HepG2 (cell line): ENCODE results near the gene CFAP90. TPM values are rescaled to one million over a fixed set of nuclear protein-coding genes. Genes with fewer than 3 reads are reported as not detected.

Experiments used
- ATAC-seq: fragments of 200-7000 bp; cut with Tn5 transposase; 3 replicates; pipeline ENCODE4 v1.9.1; 2020; ENCODE audit warnings: mild to moderate bottlenecking, moderate library complexity
- BruUV-seq: library from RNA; stranded (reverse); fragments of 400-500 nt; replicated peaks from 2 replicates; lab custom pipeline; 2021; lab: Mats Ljungman, UMichigan
- CTCF ChIA-PET: fragments of 300-600 bp; formaldehyde crosslinking; extraction: SDS; loops from one replicate; lab custom pipeline; 2021; ENCODE audit warnings: low total read pairs, inconsistent platforms, low intra/inter-chr PET ratio; lab: Yijun Ruan, JAX
- POLR2A ChIA-PET: fragments of 350-600 bp; sonication (Branson Sonifier 250); formaldehyde crosslinking; loops from one replicate; lab custom pipeline; 2020; ENCODE audit warnings: antibody characterized with exemption, inconsistent platforms; lab: Yijun Ruan, JAX
- DNase-seq: peaks from one replicate; pipeline ENCODE4 v3.0.0-alpha.2; 2015; ENCODE audit warnings: low spot score
- FAIRE-seq: peaks from 3 replicates; lab custom pipeline; 2011; peaks lifted over from hg19 to GRCh38; lab: Jason Lieb, UNC
- H2AFZ ChIP-seq: one replicate; pipeline ENCODE4 v1.6.1; 2011; ENCODE audit warnings: low read length, inconsistent platforms
- H3K27ac ChIP-seq: fragments of 300-600 bp; 3 replicates; pipeline ENCODE4 v1.8.0; 2011; ENCODE audit warnings: mixed run types, mild to moderate bottlenecking, mixed read lengths, low read length, inconsistent platforms; ENCODE audit not compliant: insufficient read depth; ENCODE audit errors: extremely low read length
- H3K27me3 ChIP-seq, 2 experiments: fragments of 200-600 bp in 1 of 2; 2 replicates in 1 of 2; 3 replicates in 1 of 2; pipeline versions ENCODE4 v1.6.0 to v1.8.0; 2011; ENCODE audit warnings: low read length in 2 of 2, mild to moderate bottlenecking in 2 of 2, moderate library complexity in 2 of 2, inconsistent platforms in 1 of 2; ENCODE audit not compliant: insufficient read depth in 2 of 2, control insufficient read depth in 1 of 2
- H3K36me3 ChIP-seq, 2 experiments: fragments of 200-600 bp in 1 of 2; replicated peaks in 1 of 2; 2 replicates in 1 of 2; 3 replicates in 1 of 2; pipeline versions ENCODE4 v1.5.1 to v1.8.0; 2011; ENCODE audit warnings: low read length in 2 of 2, inconsistent platforms in 1 of 2; ENCODE audit not compliant: insufficient read depth in 2 of 2, control insufficient read depth in 1 of 2
- H3K4me1 ChIP-seq: 2 replicates; pipeline ENCODE4 v1.5.1; 2012; ENCODE audit warnings: low read length, inconsistent platforms; ENCODE audit not compliant: insufficient read depth
- H3K4me2 ChIP-seq: 2 replicates; pipeline ENCODE4 v1.6.0; 2011; ENCODE audit warnings: low read depth, low read length, inconsistent platforms
- H3K4me3 ChIP-seq, 3 experiments: fragments of 200-600 bp in 1 of 3; sonication (generic), shearing (Covaris generic) in 1 of 3; replicated peaks in 1 of 3; 2 replicates each; pipeline ENCODE4 v1.5.1; 2011 to 2016; ENCODE audit warnings: low read length in 3 of 3, inconsistent platforms in 2 of 3, low read depth in 2 of 3, mild to moderate bottlenecking in 2 of 3, control low read depth in 1 of 3, mixed read lengths in 1 of 3; ENCODE audit not compliant: insufficient read depth in 1 of 3
- H3K79me2 ChIP-seq: one replicate; pipeline ENCODE4 v1.6.1; 2011; ENCODE audit warnings: low read length, inconsistent platforms; ENCODE audit not compliant: insufficient read depth
- H3K9ac ChIP-seq: 2 replicates; pipeline ENCODE4 v1.6.0; 2011; ENCODE audit warnings: mild to moderate bottlenecking, low read depth, low read length, inconsistent platforms; ENCODE audit not compliant: insufficient read depth
- H3K9me3 ChIP-seq: 2 replicates; pipeline ENCODE4 v1.5.1; 2012; ENCODE audit warnings: mild to moderate bottlenecking, low read length
- H4K20me1 ChIP-seq: 2 replicates; pipeline ENCODE4 v1.6.0; 2011; ENCODE audit warnings: inconsistent platforms, mild to moderate bottlenecking, low read length, moderate library complexity; ENCODE audit not compliant: insufficient read depth
- ATF7-NPFF ChIP-seq: sonication (generic); formaldehyde crosslinking; IDR thresholded peaks from 2 replicates; pipeline ENCODE4 v1.8.1; 2023; ENCODE audit warnings: mild to moderate bottlenecking, low read depth, missing genetic modification reagents, moderate library complexity
- HES4 ChIP-seq: sonication (generic); formaldehyde crosslinking; IDR thresholded peaks from 2 replicates; pipeline ENCODE4 v1.9.0; 2021; ENCODE audit warnings: mild to moderate bottlenecking, missing genetic modification reagents, borderline replicate concordance
- ISL2 ChIP-seq: sonication (generic); formaldehyde crosslinking; IDR thresholded peaks from 2 replicates; pipeline ENCODE4 v1.5.0; 2020; ENCODE audit warnings: missing genetic modification reagents
- JARID2 ChIP-seq: sonication (generic); formaldehyde crosslinking; IDR thresholded peaks from 2 replicates; pipeline ENCODE4 v1.8.1; 2023; ENCODE audit warnings: missing genetic modification reagents, inconsistent platforms; ENCODE audit not compliant: insufficient replicate concordance
- RBM39 ChIP-seq: fragments of 200-400 bp; formaldehyde crosslinking; IDR thresholded peaks from one replicate; pipeline ENCODE4 v1.6.1; 2018; ENCODE audit warnings: antibody characterized with exemption, mild to moderate bottlenecking, low read depth, low read length; ENCODE audit not compliant: poor library complexity, severe bottlenecking
- RFX3 ChIP-seq: IDR thresholded peaks from 2 replicates; pipeline ENCODE4 v1.6.1; 2016; ENCODE audit warnings: missing biosample characterization, missing genetic modification reagents
- SMARCC2 ChIP-seq: fragments of 450-650 bp; IDR thresholded peaks from 2 replicates; pipeline ENCODE4 v1.6.1; 2017; ENCODE audit warnings: antibody characterized with exemption, mild to moderate bottlenecking
- SOX5 ChIP-seq: IDR thresholded peaks from 2 replicates; pipeline ENCODE4 v1.6.1; 2016; ENCODE audit warnings: borderline replicate concordance
- SRY ChIP-seq: sonication (generic); formaldehyde crosslinking; IDR thresholded peaks from 2 replicates; pipeline ENCODE4 v1.8.0; 2022; ENCODE audit warnings: mild to moderate bottlenecking, missing genetic modification reagents
- TEAD2 ChIP-seq: sonication (generic); formaldehyde crosslinking; IDR thresholded peaks from 2 replicates; pipeline ENCODE4 v1.9.0; 2021; ENCODE audit warnings: missing genetic modification reagents
- ZNF138 ChIP-seq: sonication (generic); formaldehyde crosslinking; IDR thresholded peaks from 2 replicates; pipeline ENCODE4 v1.5.0; 2020; ENCODE audit warnings: mild to moderate bottlenecking, low read depth, missing genetic modification reagents
- ZNF20 ChIP-seq: sonication (generic); formaldehyde crosslinking; IDR thresholded peaks from 2 replicates; pipeline ENCODE4 v1.4.0; 2020; ENCODE audit warnings: mild to moderate bottlenecking, moderate library complexity, missing genetic modification reagents
- ZNF44 ChIP-seq: sonication (generic); formaldehyde crosslinking; IDR thresholded peaks from 2 replicates; pipeline ENCODE4 v1.5.1; 2020; ENCODE audit warnings: mild to moderate bottlenecking, missing genetic modification reagents
- ZNF510 ChIP-seq: sonication (generic); formaldehyde crosslinking; IDR thresholded peaks from 2 replicates; pipeline ENCODE4 v1.4.0; 2020; ENCODE audit warnings: low read depth, mild to moderate bottlenecking, missing genetic modification reagents
- ZNF713 ChIP-seq: sonication (generic); formaldehyde crosslinking; IDR thresholded peaks from 2 replicates; pipeline ENCODE4 v1.4.0; 2020; ENCODE audit warnings: mild to moderate bottlenecking, missing genetic modification reagents
- ZNF878 ChIP-seq: sonication (generic); formaldehyde crosslinking; IDR thresholded peaks from 2 replicates; pipeline ENCODE4 v1.8.1; 2023; ENCODE audit warnings: mild to moderate bottlenecking, missing genetic modification reagents, moderate library complexity
- WGBS: methylation state at CpG from one replicate; pipeline ENCODE4 v1.1.6; 2017; ENCODE audit warnings: low lambda C conversion rate; 5-methylcytosine and 5-hydroxymethylcytosine counted together
- in situ Hi-C: cut with HindIII; loops from 2 replicates; pipeline ENCODE4 v1.10.0; 2017; ENCODE audit warnings: low pct_unique_long_range_greater_than_20kb; ENCODE audit not compliant: extremely low pct_ligation_motif_present
- intact Hi-C: fragments of 100-400 bp; cut with micrococcal nuclease; formaldehyde crosslinking; loops from one replicate; pipeline ENCODE4 v1.10.0; 2022; ENCODE audit not compliant: unreplicated experiment
- polyA plus RNA-seq, 8 experiments: library from polyadenylated mRNA; depleted of rRNA in 3 of 8; stranded (reverse) in 7 of 8; unstranded in 1 of 8; fragments of >200 nt; fragmentation: Illumina TruSeq in 4 of 8; extraction: Trizol in 4 of 8; gene quantifications; 2 replicates each; pipeline versions ENCODE4 v1.2.1 to v1.2.3, GENCODE V29; 2011 to 2016; ENCODE audit warnings: low read depth in 4 of 8, missing spikeins in 1 of 8, mixed read lengths in 1 of 8; ENCODE audit not compliant: insufficient read depth in 1 of 8
- total RNA-seq, 5 experiments: library from RNA; depleted of rRNA; stranded (reverse); fragments of >200 nt; fragmentation: Illumina TruSeq; extraction: Trizol; gene quantifications; 2 replicates each; pipeline ENCODE4 v1.2.3, GENCODE V29; 2016; ENCODE audit warnings: low read depth in 1 of 5
- TF ChIP-seq, protein P1 (sequence below): sonication (generic); formaldehyde crosslinking; IDR thresholded peaks from 2 replicates; pipeline ENCODE4 v1.5.0; 2020; ENCODE audit warnings: missing genetic modification reagents, mild to moderate bottlenecking, borderline replicate concordance
- TF ChIP-seq, protein P2 (sequence below): sonication (generic); formaldehyde crosslinking; IDR thresholded peaks from 2 replicates; pipeline ENCODE4 v1.8.1; 2023; ENCODE audit warnings: missing genetic modification reagents, mild to moderate bottlenecking, borderline replicate concordance
- TF ChIP-seq, protein P3 (sequence below): sonication (generic); formaldehyde crosslinking; IDR thresholded peaks from 2 replicates; pipeline ENCODE4 v1.4.0; 2020; ENCODE audit warnings: missing genetic modification reagents
- TF ChIP-seq, protein P4 (sequence below): IDR thresholded peaks from 2 replicates; pipeline ENCODE4 v1.6.1; 2012; ENCODE audit warnings: low read depth, low read length, improper control_type of control experiment

Gene CFAP90
- total and polyA plus RNA-seq, 2 of the 13 experiments (the other 11 are each of a cell fraction or from before 2014, with no cell fraction given) = 0.11 TPM; not detected in 1

DNA sequence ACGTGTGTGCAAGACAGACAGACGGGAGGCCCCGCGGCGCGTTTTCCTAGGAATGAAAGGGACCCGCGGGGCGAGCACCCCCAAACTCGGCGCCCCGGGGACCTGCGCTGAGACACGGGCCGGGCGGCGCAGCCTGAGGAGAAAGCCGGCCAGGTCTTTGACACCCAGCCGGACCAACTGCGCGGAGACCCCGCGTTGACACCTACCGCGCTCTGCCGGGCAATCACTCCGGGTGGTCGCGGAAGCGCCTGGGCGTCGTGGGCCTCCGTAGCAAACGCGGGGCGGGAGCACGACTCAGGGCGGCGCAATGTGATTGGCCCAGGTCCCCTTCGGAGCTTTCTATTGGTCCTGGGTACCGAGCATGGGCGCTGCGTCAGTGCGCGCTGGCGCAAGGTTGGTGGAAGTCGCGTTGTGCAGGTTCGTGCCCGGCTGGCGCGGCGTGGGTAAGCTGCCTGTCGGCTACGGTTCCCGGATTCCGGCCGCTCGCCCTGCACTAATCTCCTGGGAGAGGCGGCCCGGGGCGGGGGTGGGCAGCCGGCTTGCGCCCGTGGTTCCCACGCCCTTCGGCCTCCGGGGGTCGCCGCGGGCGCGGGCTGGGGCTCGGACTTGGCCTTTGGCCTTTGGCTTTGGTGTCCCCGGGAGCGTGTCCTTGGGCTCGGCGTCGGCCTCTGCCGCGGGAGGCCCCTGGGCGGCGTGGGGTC, 18.0 kb upstream of the CFAP90 start, which contains the start of the genes FASTKD3 and MTRR:
FASTKD3 (minus strand) TSS at position 259 of the 701 bp plus-strand sequence. CDS start 948 bp downstream, outside the sequence.
MTRR (plus strand) TSS at position 376 of the 701 bp plus-strand sequence. CDS start 1,647 bp downstream, outside the sequence.
- Histone ChIP-seq H3K27me3 (no peaks in the 10 kb centered on the region; a peak in 1 of 5 replicates), H3K79me2 (peaks cover 62% of the 10 kb centered on the region), H3K4me2 (peak within 1 kb of the TSS; percentile 82), H3K4me3 (peak within 1 kb of the TSS; percentile 84 to 89 (median 87)), H3K9ac (peak within 1 kb of the TSS; percentile 92), H2AFZ (no peak within 1 kb of the TSS), H3K9me3 (no peaks in the 10 kb centered on the region), H3K4me1 (peaks cover 59% of the 10 kb centered on the region), H4K20me1 (peaks cover 15% of the 10 kb centered on the region; the same call in 1 of the 2 replicates), H3K36me3 (peaks cover 0 to 36% of the 10 kb centered on the region in 2 experiments; a peak in 2 of 5 replicates), H3K27ac (peak within 1 kb of the TSS; percentile 74)
- intact Hi-C loops (loop anchor here (1.0 kb wide), 1 partner anchor 10 kb away; no protein-coding TSS in a partner anchor), in situ Hi-C loops (no loop called here)
- CTCF ChIA-PET = no interaction called here
- WGBS = under 1% methylated on average over 17 of the region's 83 CpGs
- DNase-seq (peak; percentile 84), FAIRE-seq (peak; percentile 79), ATAC-seq (peak; percentile 100)
- BruUV-seq = no TSS peak
- POLR2A ChIA-PET = interaction anchor here (0.9 to 2.1 kb wide), 5 partner anchors 9 to 588 kb away, joined by 3 to 18 read pairs (median 4); partner anchors contain the start of gene CFAP90
- no peak for TF ChIP-seq RFX3
- no peak for TF ChIP-seq ZNF878
- no peak for TF ChIP-seq JARID2 (CRISPR knock-in tag)
- TF ChIP-seq ZNF510 (CRISPR knock-in tag) = no peak
- no peak for TF ChIP-seq SOX5 (CRISPR knock-in tag)
- TF ChIP-seq, protein P1, sequence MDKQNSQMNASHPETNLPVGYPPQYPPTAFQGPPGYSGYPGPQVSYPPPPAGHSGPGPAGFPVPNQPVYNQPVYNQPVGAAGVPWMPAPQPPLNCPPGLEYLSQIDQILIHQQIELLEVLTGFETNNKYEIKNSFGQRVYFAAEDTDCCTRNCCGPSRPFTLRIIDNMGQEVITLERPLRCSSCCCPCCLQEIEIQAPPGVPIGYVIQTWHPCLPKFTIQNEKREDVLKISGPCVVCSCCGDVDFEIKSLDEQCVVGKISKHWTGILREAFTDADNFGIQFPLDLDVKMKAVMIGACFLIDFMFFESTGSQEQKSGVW (CRISPR knock-in tag) = no peak
- TF ChIP-seq ZNF20 = no peak
- TF ChIP-seq, protein P2, sequence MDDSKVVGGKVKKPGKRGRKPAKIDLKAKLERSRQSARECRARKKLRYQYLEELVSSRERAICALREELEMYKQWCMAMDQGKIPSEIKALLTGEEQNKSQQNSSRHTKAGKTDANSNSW = peak; percentile 80; the same call in 1 of the 2 replicates
- TF ChIP-seq SMARCC2 = no peak
- no peak for TF ChIP-seq ZNF138 (CRISPR knock-in tag)
- TF ChIP-seq HES4 (CRISPR knock-in tag) = 0 out of 2 replicates have a peak, but pooled peaks have one; percentile 19
- TF ChIP-seq ISL2 (CRISPR knock-in tag) = no peak
- peak; percentile 94 for TF ChIP-seq RBM39
- TF ChIP-seq ZNF713 (CRISPR knock-in tag) = 0 out of 2 replicates have a peak, but pooled peaks have one; percentile 59
- TF ChIP-seq ZNF44 (CRISPR knock-in tag) = peak; percentile 89
- TF ChIP-seq ATF7-NPFF (CRISPR knock-in tag) = peak; percentile 69
- no peak for TF ChIP-seq SRY
- TF ChIP-seq, protein P3, sequence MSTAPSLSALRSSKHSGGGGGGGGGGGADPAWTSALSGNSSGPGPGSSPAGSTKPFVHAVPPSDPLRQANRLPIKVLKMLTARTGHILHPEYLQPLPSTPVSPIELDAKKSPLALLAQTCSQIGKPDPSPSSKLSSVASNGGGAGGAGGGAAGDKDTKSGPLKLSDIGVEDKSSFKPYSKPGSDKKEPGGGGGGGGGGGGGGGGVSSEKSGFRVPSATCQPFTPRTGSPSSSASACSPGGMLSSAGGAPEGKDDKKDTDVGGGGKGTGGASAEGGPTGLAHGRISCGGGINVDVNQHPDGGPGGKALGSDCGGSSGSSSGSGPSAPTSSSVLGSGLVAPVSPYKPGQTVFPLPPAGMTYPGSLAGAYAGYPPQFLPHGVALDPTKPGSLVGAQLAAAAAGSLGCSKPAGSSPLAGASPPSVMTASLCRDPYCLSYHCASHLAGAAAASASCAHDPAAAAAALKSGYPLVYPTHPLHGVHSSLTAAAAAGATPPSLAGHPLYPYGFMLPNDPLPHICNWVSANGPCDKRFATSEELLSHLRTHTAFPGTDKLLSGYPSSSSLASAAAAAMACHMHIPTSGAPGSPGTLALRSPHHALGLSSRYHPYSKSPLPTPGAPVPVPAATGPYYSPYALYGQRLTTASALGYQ (CRISPR knock-in tag) = no peak; the same call in 1 of the 2 replicates
- no peak for TF ChIP-seq TEAD2
- TF ChIP-seq, protein P4, sequence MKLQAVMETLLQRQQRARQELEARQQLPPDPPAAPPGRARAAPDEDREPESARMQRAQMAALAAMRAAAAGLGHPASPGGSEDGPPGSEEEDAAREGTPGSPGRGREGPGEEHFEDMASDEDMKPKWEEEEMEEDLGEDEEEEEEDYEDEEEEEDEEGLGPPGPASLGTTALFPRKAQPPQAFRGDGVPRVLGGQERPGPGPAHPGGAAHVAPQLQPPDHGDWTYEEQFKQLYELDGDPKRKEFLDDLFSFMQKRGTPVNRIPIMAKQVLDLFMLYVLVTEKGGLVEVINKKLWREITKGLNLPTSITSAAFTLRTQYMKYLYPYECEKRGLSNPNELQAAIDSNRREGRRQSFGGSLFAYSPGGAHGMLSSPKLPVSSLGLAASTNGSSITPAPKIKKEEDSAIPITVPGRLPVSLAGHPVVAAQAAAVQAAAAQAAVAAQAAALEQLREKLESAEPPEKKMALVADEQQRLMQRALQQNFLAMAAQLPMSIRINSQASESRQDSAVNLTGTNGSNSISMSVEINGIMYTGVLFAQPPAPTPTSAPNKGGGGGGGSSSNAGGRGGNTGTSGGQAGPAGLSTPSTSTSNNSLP = no peak
